OCI-LY7 (cell line): ENCODE results near the gene NVL.

Experiments
- EZH2phosphoT487 ChIP-seq: fragments of 200-600 bp; sonication (generic); IDR thresholded peaks from 2 replicates; pipeline ENCODE4 v1.6.1; 2018; ENCODE audit warnings: low read depth, borderline replicate concordance, mild to moderate bottlenecking, mixed run types, antibody characterized with exemption, low read length, moderate library complexity, mixed read lengths
- TF ChIP-seq, protein P1 (sequence below): fragments of 200-600 bp; sonication (generic); conservative IDR thresholded peaks from 2 replicates; pipeline ENCODE4 v1.5.1; 2014; ENCODE audit warnings: mild to moderate bottlenecking, antibody characterized with exemption, low read length, moderate library complexity, mixed read lengths

DNA sequence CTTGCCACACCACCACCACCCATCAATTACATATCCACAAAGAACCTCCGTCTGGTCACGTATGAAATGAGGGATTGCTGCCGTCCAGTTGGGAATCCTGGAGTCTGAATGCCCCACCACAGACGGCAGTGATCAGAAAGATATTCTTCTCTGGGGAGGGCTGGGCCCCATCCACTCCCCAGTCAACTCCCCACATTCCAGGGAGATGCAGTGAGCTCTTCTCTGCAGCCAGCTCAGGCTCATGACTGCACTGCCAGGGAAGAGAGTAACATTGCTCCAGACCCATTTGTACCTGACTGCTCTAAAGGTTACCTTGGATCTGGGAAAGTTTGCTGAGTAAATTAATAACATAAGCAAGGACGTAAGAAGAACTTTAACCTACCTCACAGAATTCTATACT is 128.6 kb downstream of the NVL start:
- TF ChIP-seq, protein P1, sequence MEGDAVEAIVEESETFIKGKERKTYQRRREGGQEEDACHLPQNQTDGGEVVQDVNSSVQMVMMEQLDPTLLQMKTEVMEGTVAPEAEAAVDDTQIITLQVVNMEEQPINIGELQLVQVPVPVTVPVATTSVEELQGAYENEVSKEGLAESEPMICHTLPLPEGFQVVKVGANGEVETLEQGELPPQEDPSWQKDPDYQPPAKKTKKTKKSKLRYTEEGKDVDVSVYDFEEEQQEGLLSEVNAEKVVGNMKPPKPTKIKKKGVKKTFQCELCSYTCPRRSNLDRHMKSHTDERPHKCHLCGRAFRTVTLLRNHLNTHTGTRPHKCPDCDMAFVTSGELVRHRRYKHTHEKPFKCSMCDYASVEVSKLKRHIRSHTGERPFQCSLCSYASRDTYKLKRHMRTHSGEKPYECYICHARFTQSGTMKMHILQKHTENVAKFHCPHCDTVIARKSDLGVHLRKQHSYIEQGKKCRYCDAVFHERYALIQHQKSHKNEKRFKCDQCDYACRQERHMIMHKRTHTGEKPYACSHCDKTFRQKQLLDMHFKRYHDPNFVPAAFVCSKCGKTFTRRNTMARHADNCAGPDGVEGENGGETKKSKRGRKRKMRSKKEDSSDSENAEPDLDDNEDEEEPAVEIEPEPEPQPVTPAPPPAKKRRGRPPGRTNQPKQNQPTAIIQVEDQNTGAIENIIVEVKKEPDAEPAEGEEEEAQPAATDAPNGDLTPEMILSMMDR = no peak
- no peak for TF ChIP-seq EZH2phosphoT487
